AG20443 (cell line): ENCODE results near the gene ZNF574.
A peak's percentile ranks its signal among the peaks of the same experiment; 100 is the strongest.

Source experiments
- DNase-seq: peaks from one replicate; pipeline ENCODE4 v3.0.0; 2012; ENCODE audit warnings: low spot score, mixed read lengths

Gene ZNF574

GRCh38 chr19:42129399-42130253, 53.7 kb downstream of the ZNF574 start:
- peak; percentile 89 for DNase-seq

- no peak for DNase-seq
Measured at GRCh38 chr19:42130254-42130573, 54.2 kb downstream of the ZNF574 start.
